HepG2 (cell line): ENCODE results near the gene IL22. TPM values are rescaled to one million over a fixed set of nuclear protein-coding genes. Genes with fewer than 3 reads are reported as not detected.

ENCODE experiments used
- ATAC-seq: fragments of 200-7000 bp; cut with Tn5 transposase; 3 replicates; pipeline ENCODE4 v1.9.1; 2020; ENCODE audit warnings: mild to moderate bottlenecking, moderate library complexity
- BruUV-seq: library from RNA; stranded (reverse); fragments of 400-500 nt; replicated peaks from 2 replicates; lab custom pipeline; 2021; lab: Mats Ljungman, UMichigan
- CTCF ChIA-PET: fragments of 300-600 bp; formaldehyde crosslinking; extraction: SDS; loops from one replicate; lab custom pipeline; 2021; ENCODE audit warnings: low total read pairs, inconsistent platforms, low intra/inter-chr PET ratio; lab: Yijun Ruan, JAX
- POLR2A ChIA-PET: fragments of 350-600 bp; sonication (Branson Sonifier 250); formaldehyde crosslinking; loops from one replicate; lab custom pipeline; 2020; ENCODE audit warnings: antibody characterized with exemption, inconsistent platforms; lab: Yijun Ruan, JAX
- DNase-seq: peaks from one replicate; pipeline ENCODE4 v3.0.0-alpha.2; 2015; ENCODE audit warnings: low spot score
- FAIRE-seq: peaks from 3 replicates; lab custom pipeline; 2011; peaks lifted over from hg19 to GRCh38; lab: Jason Lieb, UNC
- H2AFZ ChIP-seq: one replicate; pipeline ENCODE4 v1.6.1; 2011; ENCODE audit warnings: low read length, inconsistent platforms
- H3K27ac ChIP-seq: fragments of 300-600 bp; 3 replicates; pipeline ENCODE4 v1.8.0; 2011; ENCODE audit warnings: mixed run types, mild to moderate bottlenecking, mixed read lengths, low read length, inconsistent platforms; ENCODE audit not compliant: insufficient read depth; ENCODE audit errors: extremely low read length
- H3K27me3 ChIP-seq, 2 experiments: fragments of 200-600 bp in 1 of 2; 2 replicates in 1 of 2; 3 replicates in 1 of 2; pipeline versions ENCODE4 v1.6.0 to v1.8.0; 2011; ENCODE audit warnings: low read length in 2 of 2, mild to moderate bottlenecking in 2 of 2, moderate library complexity in 2 of 2, inconsistent platforms in 1 of 2; ENCODE audit not compliant: insufficient read depth in 2 of 2, control insufficient read depth in 1 of 2
- H3K36me3 ChIP-seq, 2 experiments: fragments of 200-600 bp in 1 of 2; replicated peaks in 1 of 2; 2 replicates in 1 of 2; 3 replicates in 1 of 2; pipeline versions ENCODE4 v1.5.1 to v1.8.0; 2011; ENCODE audit warnings: low read length in 2 of 2, inconsistent platforms in 1 of 2; ENCODE audit not compliant: insufficient read depth in 2 of 2, control insufficient read depth in 1 of 2
- H3K4me1 ChIP-seq: 2 replicates; pipeline ENCODE4 v1.5.1; 2012; ENCODE audit warnings: low read length, inconsistent platforms; ENCODE audit not compliant: insufficient read depth
- H3K4me2 ChIP-seq: 2 replicates; pipeline ENCODE4 v1.6.0; 2011; ENCODE audit warnings: low read depth, low read length, inconsistent platforms
- H3K4me3 ChIP-seq, 3 experiments: fragments of 200-600 bp in 1 of 3; sonication (generic), shearing (Covaris generic) in 1 of 3; replicated peaks in 1 of 3; 2 replicates each; pipeline ENCODE4 v1.5.1; 2011 to 2016; ENCODE audit warnings: low read length in 3 of 3, inconsistent platforms in 2 of 3, low read depth in 2 of 3, mild to moderate bottlenecking in 2 of 3, control low read depth in 1 of 3, mixed read lengths in 1 of 3; ENCODE audit not compliant: insufficient read depth in 1 of 3
- H3K79me2 ChIP-seq: one replicate; pipeline ENCODE4 v1.6.1; 2011; ENCODE audit warnings: low read length, inconsistent platforms; ENCODE audit not compliant: insufficient read depth
- H3K9ac ChIP-seq: 2 replicates; pipeline ENCODE4 v1.6.0; 2011; ENCODE audit warnings: mild to moderate bottlenecking, low read depth, low read length, inconsistent platforms; ENCODE audit not compliant: insufficient read depth
- H3K9me3 ChIP-seq: 2 replicates; pipeline ENCODE4 v1.5.1; 2012; ENCODE audit warnings: mild to moderate bottlenecking, low read length
- H4K20me1 ChIP-seq: 2 replicates; pipeline ENCODE4 v1.6.0; 2011; ENCODE audit warnings: inconsistent platforms, mild to moderate bottlenecking, low read length, moderate library complexity; ENCODE audit not compliant: insufficient read depth
- HES4 ChIP-seq: sonication (generic); formaldehyde crosslinking; IDR thresholded peaks from 2 replicates; pipeline ENCODE4 v1.9.0; 2021; ENCODE audit warnings: mild to moderate bottlenecking, missing genetic modification reagents, borderline replicate concordance
- SRF ChIP-seq: IDR thresholded peaks from 2 replicates; pipeline ENCODE4 v1.6.1; 2011; ENCODE audit warnings: mild to moderate bottlenecking, low read depth, low read length, moderate library complexity
- USF2 ChIP-seq, 2 experiments: sonication (generic) in 1 of 2; formaldehyde crosslinking in 1 of 2; IDR thresholded peaks; 2 replicates each; pipeline versions ENCODE4 v1.5.1 to v1.6.1; 2011 to 2020; ENCODE audit warnings: borderline replicate concordance in 1 of 2, low read depth in 1 of 2, low read length in 1 of 2, mild to moderate bottlenecking in 1 of 2, missing genetic modification reagents in 1 of 2, moderate library complexity in 1 of 2
- ZNF652 ChIP-seq: IDR thresholded peaks from 2 replicates; pipeline ENCODE4 v1.6.1; 2016; ENCODE audit warnings: low read depth, borderline replicate concordance
- ZNF703 ChIP-seq: sonication (generic); formaldehyde crosslinking; IDR thresholded peaks from 2 replicates; pipeline ENCODE4 v1.5.1; 2020; ENCODE audit warnings: missing genetic modification reagents, mild to moderate bottlenecking, moderate library complexity, borderline replicate concordance
- WGBS: methylation state at CpG from one replicate; pipeline ENCODE4 v1.1.6; 2017; ENCODE audit warnings: low lambda C conversion rate; 5-methylcytosine and 5-hydroxymethylcytosine counted together
- in situ Hi-C: cut with HindIII; loops from 2 replicates; pipeline ENCODE4 v1.10.0; 2017; ENCODE audit warnings: low pct_unique_long_range_greater_than_20kb; ENCODE audit not compliant: extremely low pct_ligation_motif_present
- intact Hi-C: fragments of 100-400 bp; cut with micrococcal nuclease; formaldehyde crosslinking; loops from one replicate; pipeline ENCODE4 v1.10.0; 2022; ENCODE audit not compliant: unreplicated experiment
- polyA plus RNA-seq, 8 experiments: library from polyadenylated mRNA; depleted of rRNA in 3 of 8; stranded (reverse) in 7 of 8; unstranded in 1 of 8; fragments of >200 nt; fragmentation: Illumina TruSeq in 4 of 8; extraction: Trizol in 4 of 8; gene quantifications; 2 replicates each; pipeline versions ENCODE4 v1.2.1 to v1.2.3, GENCODE V29; 2011 to 2016; ENCODE audit warnings: low read depth in 4 of 8, missing spikeins in 1 of 8, mixed read lengths in 1 of 8; ENCODE audit not compliant: insufficient read depth in 1 of 8
- total RNA-seq, 5 experiments: library from RNA; depleted of rRNA; stranded (reverse); fragments of >200 nt; fragmentation: Illumina TruSeq; extraction: Trizol; gene quantifications; 2 replicates each; pipeline ENCODE4 v1.2.3, GENCODE V29; 2016; ENCODE audit warnings: low read depth in 1 of 5
- TF ChIP-seq, protein P1 (sequence below), 2 experiments: sonication (generic) in 1 of 2; formaldehyde crosslinking in 1 of 2; IDR thresholded peaks; 2 replicates each; pipeline versions ENCODE4 v1.6.1 to v1.9.0; 2014 to 2022; ENCODE audit warnings: antibody characterized with exemption in 1 of 2, borderline replicate concordance in 1 of 2, inconsistent platforms in 1 of 2, low read depth in 1 of 2, missing genetic modification reagents in 1 of 2

Gene IL22
- total and polyA plus RNA-seq, 2 of the 13 experiments (the other 11 are each of a cell fraction or from before 2014, with no cell fraction given) = not detected

- no peak for TF ChIP-seq USF2 (IDR thresholded peaks at IDR 0.05; ENCODE audit: low read depth, low read length)
- TF ChIP-seq USF2 (CRISPR knock-in tag; IDR thresholded peaks at IDR 0.05; ENCODE audit: borderline replicate concordance) = no peak
- TF ChIP-seq HES4 (CRISPR knock-in tag) = no peak
These were observed 47.0 kb downstream of the IL22 start (continued) for GRCh38 chr12:68206446-68206845.

- no peaks in the 10 kb centered on the region for H3K9me3 ChIP-seq
- TF ChIP-seq ZNF652 (CRISPR knock-in tag) (no peak), ZNF703 (CRISPR knock-in tag) (no peak), SRF (no peak)
- TF ChIP-seq, protein P1, sequence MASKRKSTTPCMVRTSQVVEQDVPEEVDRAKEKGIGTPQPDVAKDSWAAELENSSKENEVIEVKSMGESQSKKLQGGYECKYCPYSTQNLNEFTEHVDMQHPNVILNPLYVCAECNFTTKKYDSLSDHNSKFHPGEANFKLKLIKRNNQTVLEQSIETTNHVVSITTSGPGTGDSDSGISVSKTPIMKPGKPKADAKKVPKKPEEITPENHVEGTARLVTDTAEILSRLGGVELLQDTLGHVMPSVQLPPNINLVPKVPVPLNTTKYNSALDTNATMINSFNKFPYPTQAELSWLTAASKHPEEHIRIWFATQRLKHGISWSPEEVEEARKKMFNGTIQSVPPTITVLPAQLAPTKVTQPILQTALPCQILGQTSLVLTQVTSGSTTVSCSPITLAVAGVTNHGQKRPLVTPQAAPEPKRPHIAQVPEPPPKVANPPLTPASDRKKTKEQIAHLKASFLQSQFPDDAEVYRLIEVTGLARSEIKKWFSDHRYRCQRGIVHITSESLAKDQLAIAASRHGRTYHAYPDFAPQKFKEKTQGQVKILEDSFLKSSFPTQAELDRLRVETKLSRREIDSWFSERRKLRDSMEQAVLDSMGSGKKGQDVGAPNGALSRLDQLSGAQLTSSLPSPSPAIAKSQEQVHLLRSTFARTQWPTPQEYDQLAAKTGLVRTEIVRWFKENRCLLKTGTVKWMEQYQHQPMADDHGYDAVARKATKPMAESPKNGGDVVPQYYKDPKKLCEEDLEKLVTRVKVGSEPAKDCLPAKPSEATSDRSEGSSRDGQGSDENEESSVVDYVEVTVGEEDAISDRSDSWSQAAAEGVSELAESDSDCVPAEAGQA (IDR thresholded peaks at IDR 0.05; ENCODE audit: low read depth) = no peak
- TF ChIP-seq, protein P1 (CRISPR knock-in tag; IDR thresholded peaks at IDR 0.05; ENCODE audit: borderline replicate concordance) = no peak
- no peaks in the 10 kb centered on the region; a peak in 2 of 5 replicates for H3K27me3 ChIP-seq
- no peak overlapping the region for H3K4me2 ChIP-seq
- no peak overlapping the region for H2AFZ ChIP-seq
- no peak for FAIRE-seq
- no peak overlapping the region for H3K27ac ChIP-seq
- no peaks in the 10 kb centered on the region for H3K36me3 ChIP-seq
- ChIA-PET CTCF (no interaction called here), POLR2A (no interaction called here)
- H3K4me1 ChIP-seq = no peaks in the 10 kb centered on the region
- in situ Hi-C loops = no loop called here
- intact Hi-C loops = no loop called here
- WGBS = 2% methylated on average over 5 of the region's 5 CpGs
- H4K20me1 ChIP-seq = no peaks in the 10 kb centered on the region
- no peak for ATAC-seq
- H3K79me2 ChIP-seq = no peaks in the 10 kb centered on the region
- no peak for DNase-seq
- BruUV-seq = no TSS peak
- H3K4me3 ChIP-seq = no peak overlapping the region
- no peak overlapping the region for H3K9ac ChIP-seq
These were observed 49.9 kb downstream of the IL22 start for GRCh38 chr12:68203460-68203875.
